Measurements from ENCODE around the gene TEX9.

TEX9 gene

DNA sequence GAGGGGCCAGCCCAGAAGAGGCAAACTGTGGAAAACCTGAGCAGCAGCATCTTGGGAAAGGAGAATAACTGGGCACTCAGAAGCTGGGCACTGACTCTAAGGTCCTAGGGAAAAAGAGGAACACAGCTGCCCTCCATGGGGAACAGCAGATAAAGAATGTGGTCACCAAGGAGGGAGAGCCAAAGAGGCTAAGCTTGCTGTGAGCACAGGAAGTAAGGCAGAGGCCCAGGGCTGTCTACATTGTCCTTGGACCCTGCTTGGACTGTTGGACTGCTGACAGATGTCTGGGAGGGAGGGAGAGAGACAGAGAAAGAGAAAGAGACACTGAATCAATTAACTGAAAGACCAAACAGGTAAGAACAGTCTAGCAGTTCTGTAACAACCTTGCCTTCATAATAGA, 104.3 kb downstream of the TEX9 start:
- TF ChIP-seq, protein P1, sequence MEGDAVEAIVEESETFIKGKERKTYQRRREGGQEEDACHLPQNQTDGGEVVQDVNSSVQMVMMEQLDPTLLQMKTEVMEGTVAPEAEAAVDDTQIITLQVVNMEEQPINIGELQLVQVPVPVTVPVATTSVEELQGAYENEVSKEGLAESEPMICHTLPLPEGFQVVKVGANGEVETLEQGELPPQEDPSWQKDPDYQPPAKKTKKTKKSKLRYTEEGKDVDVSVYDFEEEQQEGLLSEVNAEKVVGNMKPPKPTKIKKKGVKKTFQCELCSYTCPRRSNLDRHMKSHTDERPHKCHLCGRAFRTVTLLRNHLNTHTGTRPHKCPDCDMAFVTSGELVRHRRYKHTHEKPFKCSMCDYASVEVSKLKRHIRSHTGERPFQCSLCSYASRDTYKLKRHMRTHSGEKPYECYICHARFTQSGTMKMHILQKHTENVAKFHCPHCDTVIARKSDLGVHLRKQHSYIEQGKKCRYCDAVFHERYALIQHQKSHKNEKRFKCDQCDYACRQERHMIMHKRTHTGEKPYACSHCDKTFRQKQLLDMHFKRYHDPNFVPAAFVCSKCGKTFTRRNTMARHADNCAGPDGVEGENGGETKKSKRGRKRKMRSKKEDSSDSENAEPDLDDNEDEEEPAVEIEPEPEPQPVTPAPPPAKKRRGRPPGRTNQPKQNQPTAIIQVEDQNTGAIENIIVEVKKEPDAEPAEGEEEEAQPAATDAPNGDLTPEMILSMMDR (conservative IDR thresholded peaks at IDR 0.05) = no peak
- H3K27ac ChIP-seq = no peak overlapping the region

DNA sequence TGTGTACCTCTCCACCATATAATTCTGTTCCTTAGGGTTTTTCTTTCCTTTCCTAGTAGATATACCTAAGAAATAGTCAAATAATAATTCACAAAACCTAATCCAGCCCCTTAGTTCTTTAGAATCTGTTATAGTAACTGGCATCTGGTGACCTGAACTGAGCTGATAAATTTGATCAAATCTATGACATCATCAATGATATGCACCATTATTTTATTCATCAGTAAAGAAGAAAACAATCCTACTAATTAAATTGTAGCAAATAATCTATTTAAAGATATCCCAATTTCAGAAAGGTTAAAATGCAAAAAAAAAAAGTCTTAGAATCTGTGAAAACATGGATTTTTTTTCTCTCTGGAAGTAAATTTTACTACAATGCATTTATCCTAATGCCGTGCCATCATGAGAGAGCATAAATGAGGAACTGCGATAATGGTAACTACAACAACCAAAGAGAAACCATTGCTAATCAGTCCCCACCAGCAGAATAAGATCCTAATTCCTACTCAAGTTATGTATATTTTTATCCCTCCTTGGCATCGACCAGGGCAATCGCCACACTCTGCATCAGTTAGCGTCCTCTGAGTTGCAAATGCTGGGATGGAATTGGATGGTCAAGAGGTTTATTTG, 106.3 kb downstream of the TEX9 start:
- no peak overlapping the region for H3K27ac ChIP-seq
- TF ChIP-seq, protein P1 (conservative IDR thresholded peaks at IDR 0.05) = no peak

DNA sequence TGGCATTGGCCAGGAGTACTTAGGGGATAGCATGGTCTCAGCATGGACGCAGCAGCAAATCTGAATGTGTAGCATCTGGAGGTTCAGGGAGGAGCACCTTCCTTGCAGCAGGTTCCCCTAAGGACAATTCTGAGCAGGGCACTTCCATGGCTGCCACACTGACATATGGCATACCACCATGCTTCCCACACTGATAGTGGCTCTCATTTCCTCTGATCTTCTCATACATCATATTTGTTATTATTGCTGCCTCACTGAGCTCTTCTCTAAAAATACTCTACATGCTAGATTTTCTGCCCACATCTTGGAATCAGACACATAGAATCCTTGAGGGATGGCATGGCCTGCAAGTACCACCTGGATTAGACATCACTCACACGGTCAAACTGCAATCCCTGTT, 107.1 kb downstream of the TEX9 start:
- H3K27ac ChIP-seq = no peak overlapping the region
- TF ChIP-seq, protein P1 (conservative IDR thresholded peaks at IDR 0.05) = no peak

DNA sequence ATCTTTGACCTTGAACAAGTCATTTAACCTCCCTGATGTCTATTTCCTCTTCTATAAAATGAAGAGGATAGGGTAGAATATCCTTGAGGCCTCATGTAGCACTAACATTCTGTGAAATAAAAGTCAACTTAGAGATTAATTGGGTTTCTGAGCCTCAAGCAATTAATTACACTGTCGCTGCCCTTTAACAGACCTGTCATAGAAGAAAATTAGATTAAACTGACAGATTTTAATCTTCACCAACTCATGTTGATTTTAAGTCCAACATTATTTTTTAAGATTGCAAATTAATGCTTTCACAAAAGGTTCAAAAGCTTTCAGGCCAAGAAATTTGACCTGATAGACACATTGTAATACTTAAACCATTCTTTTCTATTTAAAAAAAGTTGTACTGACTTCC, 107.8 kb downstream of the TEX9 start:
- TF ChIP-seq, protein P1 (conservative IDR thresholded peaks at IDR 0.05) = no peak
- no peak overlapping the region for H3K27ac ChIP-seq

DNA sequence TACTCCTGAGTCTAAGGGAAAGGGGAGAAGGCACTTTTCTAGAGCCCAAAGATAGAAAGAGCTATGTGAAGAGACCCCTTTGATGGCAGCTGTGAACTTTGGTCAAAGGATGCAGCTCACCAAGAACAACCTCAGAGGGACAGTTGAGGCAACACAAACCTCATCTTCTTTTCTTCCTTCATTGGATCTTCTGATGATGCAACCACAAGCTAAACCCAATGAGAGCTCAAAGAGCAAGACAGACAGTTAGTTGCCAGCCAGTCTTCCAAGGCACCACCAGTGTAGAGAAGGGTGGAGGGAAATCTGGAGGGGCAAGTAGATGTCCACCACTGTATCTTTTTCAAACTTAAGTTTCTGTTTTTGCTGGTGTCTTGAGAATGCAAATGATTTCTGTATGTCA, 110.1 kb downstream of the TEX9 start:
- TF ChIP-seq, protein P1 (conservative IDR thresholded peaks at IDR 0.05) = no peak
- no peak overlapping the region for H3K27ac ChIP-seq
